Right atrium auricular region (tissue), 2 donors: ENCODE measurements around the gene G6PD. TPM values are rescaled to one million over a fixed set of nuclear protein-coding genes. Genes with fewer than 3 reads are reported as not detected.

Experiments used
- DNase-seq: peaks from one replicate; pipeline ENCODE4 v3.0.0-alpha.2; 2019; ENCODE audit warnings: low spot score
- H3K27ac ChIP-seq, 2 donors: fragments of 200-600 bp; sonication (generic); 1 replicate in 1 of 2; 2 replicates in 1 of 2; pipeline ENCODE4 v1.5.1; 2016 to 2019
- H3K27me3 ChIP-seq, 2 donors: fragments of 200-600 bp; sonication (generic); one replicate each; pipeline versions ENCODE4 v1.5.1 to v1.6.0; 2017 to 2019
- H3K36me3 ChIP-seq: fragments of 200-600 bp; sonication (generic); one replicate; pipeline ENCODE4 v1.5.1; 2016
- H3K4me1 ChIP-seq, 2 donors: fragments of 200-600 bp; sonication (generic); one replicate each; pipeline versions ENCODE4 v1.5.1 to v1.6.0; 2017 to 2019
- H3K4me3 ChIP-seq, 2 donors: fragments of 200-600 bp; sonication (generic); 1 replicate in 1 of 2; 2 replicates in 1 of 2; pipeline ENCODE4 v1.5.1; 2017 to 2019; ENCODE audit warnings: mild to moderate bottlenecking in 1 of 2, moderate library complexity in 1 of 2
- H3K9me3 ChIP-seq, 2 donors: fragments of 200-600 bp; sonication (generic); one replicate each; pipeline ENCODE4 v1.5.1; 2019
- CTCF ChIP-seq, 2 donors: fragments of 200-600 bp; sonication (generic); IDR thresholded peaks; one replicate each; pipeline ENCODE4 v1.5.1; 2019; ENCODE audit warnings: antibody characterized with exemption in 2 of 2
- total RNA-seq, 2 donors: library from RNA; depleted of rRNA; stranded (reverse); fragments of >200 nt; gene quantifications; one replicate each; pipeline ENCODE4 v1.1.0, GENCODE V29; 2016

Gene G6PD
- total RNA-seq, 2 donors from 2014 or later, result 14.9 to 42.2 TPM

DNA sequence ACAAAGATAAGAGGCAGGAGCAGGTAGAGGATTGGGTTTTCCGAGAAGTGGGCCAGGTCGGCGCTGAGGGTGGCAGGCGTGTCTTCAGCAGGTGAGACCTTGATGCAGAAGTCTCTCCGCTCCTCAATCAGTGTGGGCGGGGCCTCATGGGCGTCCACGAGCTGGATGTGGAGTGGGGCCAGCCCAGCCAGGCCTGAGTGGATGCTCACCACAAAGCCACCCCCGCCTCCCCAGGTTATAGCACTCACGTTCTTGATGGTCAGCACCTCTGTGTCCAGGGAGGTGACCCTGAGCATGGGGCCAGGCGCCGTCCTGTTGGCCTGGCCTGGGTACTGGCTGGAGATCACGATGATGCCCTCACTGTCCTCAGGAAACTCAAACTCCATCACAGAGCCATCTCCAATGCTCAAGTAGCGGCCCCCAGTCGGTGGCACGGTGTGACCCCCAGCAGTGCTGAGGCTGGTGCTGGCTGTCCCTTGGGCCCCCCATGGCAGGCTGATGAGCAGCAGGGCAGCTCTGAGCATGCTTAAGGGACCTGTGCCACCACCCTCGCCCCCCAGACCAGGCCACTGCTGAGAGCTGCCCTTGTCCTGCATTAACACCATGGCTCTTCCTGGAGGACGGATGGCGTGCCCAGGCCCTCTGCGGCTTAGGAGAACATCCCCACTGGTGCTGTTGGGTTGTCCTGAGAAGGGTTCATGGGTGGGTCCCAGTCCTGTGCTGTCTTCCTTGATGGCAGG, 58.1 kb downstream of the G6PD start:
- Histone ChIP-seq H3K27ac (no peak overlapping the region), H3K27me3 (no peaks in the 10 kb centered on the region), H3K4me1 (peaks cover 0 to 19% of the 10 kb centered on the region in 2 donors), H3K36me3 (no peaks in the 10 kb centered on the region), H3K9me3 (no peaks in the 10 kb centered on the region), H3K4me3 (no peak overlapping the region)
- no peak for DNase-seq
- no peak for TF ChIP-seq CTCF (IDR thresholded peaks at IDR 0.05)

DNA sequence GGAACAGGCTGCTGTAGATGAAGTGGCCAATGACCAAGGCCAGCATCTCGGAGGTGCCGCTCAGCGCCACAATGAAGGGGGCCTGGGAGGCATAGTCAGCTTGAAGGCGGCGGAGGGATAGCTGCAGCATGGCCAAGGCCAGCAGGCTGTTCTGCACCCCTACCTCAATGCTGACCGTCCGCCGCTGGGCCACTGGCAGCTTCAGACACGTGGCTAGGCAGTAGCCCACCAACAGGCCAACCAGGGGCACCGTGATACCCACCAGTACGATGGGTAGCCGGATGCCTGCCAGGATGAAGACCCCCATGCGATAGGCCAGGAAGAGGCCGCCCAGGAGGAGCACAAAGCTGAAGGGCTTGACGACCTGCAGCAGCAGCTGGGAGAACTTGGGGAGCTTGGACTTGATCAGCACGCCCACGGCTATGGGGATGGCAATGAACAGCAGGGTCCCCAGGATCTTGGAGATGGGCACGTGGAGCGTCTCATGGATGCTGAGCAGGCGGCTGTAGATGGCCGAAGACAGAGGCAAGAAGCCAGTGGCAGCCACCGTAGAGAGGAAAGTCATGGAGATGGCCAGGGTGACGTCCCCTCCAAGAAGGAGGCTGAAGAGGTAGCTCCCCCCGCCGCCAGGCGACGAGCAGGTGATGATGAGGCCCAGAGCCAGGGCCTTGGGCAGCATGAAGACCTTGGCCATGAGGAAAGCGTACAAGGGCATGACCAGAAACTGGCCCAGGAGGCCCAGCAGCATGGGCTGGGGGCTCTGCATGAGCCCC, 58.9 kb downstream of the G6PD start:
- no peak for TF ChIP-seq CTCF (IDR thresholded peaks at IDR 0.05)
- H3K4me1 ChIP-seq, result peaks cover 0 to 19% of the 10 kb centered on the region in 2 donors
- H3K4me3 ChIP-seq, result no peak overlapping the region
- H3K9me3 ChIP-seq, result no peaks in the 10 kb centered on the region
- no peak for DNase-seq
- H3K27ac ChIP-seq, result peak overlapping the region; percentile 78 to 82
- no peaks in the 10 kb centered on the region for H3K36me3 ChIP-seq
- no peaks in the 10 kb centered on the region for H3K27me3 ChIP-seq

- H3K27me3 ChIP-seq, result no peaks in the 10 kb centered on the region
- no peaks in the 10 kb centered on the region for H3K36me3 ChIP-seq
- peak within 1 kb of the TSS; percentile 58 to 68 for H3K4me3 ChIP-seq
- DNase-seq, result no peak
- peak within 1 kb of the TSS; percentile 82 to 86 for H3K27ac ChIP-seq
- peaks cover 0 to 19% of the 10 kb centered on the region in 2 donors for H3K4me1 ChIP-seq
- H3K9me3 ChIP-seq, result no peaks in the 10 kb centered on the region
- TF ChIP-seq CTCF (IDR thresholded peaks at IDR 0.05), result no peak
Observed at GRCh38 chrX:154486396-154487207, 60.0 kb downstream of the G6PD start, which contains the start of gene UBL4A. Gene UBL4A (minus strand): TSS chrX:154486615. CDS start chrX:154486584, 31 bp downstream.

- TF ChIP-seq CTCF (IDR thresholded peaks at IDR 0.05), result no peak
- no peaks in the 10 kb centered on the region for H3K9me3 ChIP-seq
- no peaks in the 10 kb centered on the region for H3K27me3 ChIP-seq
- H3K27ac ChIP-seq, result peak overlapping the region; percentile 82 to 86
- no peaks in the 10 kb centered on the region for H3K36me3 ChIP-seq
- peaks cover 0 to 19% of the 10 kb centered on the region in 2 donors for H3K4me1 ChIP-seq
- peak overlapping the region; percentile 58 to 68 for H3K4me3 ChIP-seq
- no peak for DNase-seq
Observed at GRCh38 chrX:154486052-154486395, 60.6 kb downstream of the G6PD start.

GRCh38 chrX:154485150-154486051, 61.2 kb downstream of the G6PD start:
- no peaks in the 10 kb centered on the region for H3K9me3 ChIP-seq
- DNase-seq, result no peak
- peak overlapping the region; percentile 58 to 68 for H3K4me3 ChIP-seq
- no peak for TF ChIP-seq CTCF (IDR thresholded peaks at IDR 0.05)
- H3K27ac ChIP-seq, result peak overlapping the region; percentile 82 to 86
- peaks cover 0 to 19% of the 10 kb centered on the region in 2 donors for H3K4me1 ChIP-seq
- no peaks in the 10 kb centered on the region for H3K27me3 ChIP-seq
- H3K36me3 ChIP-seq, result no peaks in the 10 kb centered on the region
